HepG2 (cell line): ENCODE measurements around the gene PAXX. TPM values are rescaled to one million over a fixed set of nuclear protein-coding genes. Genes with fewer than 3 reads are reported as not detected.
A peak's percentile ranks its signal among the peaks of the same experiment; 100 is the strongest.

ENCODE experiments used
- ATF2 ChIP-seq: sonication (generic); formaldehyde crosslinking; IDR thresholded peaks from 2 replicates; pipeline ENCODE4 v1.4.0; 2020; ENCODE audit warnings: missing genetic modification reagents
- CREB1 ChIP-seq, 2 experiments: fragments of 450-650 bp in 1 of 2; IDR thresholded peaks; 2 replicates each; pipeline ENCODE4 v1.6.1; 2016 to 2017; ENCODE audit warnings: control low read depth in 1 of 2, mild to moderate bottlenecking in 1 of 2, missing compliant biosample characterization in 1 of 2, missing genetic modification characterization in 1 of 2
- E2F2 ChIP-seq: sonication (generic); formaldehyde crosslinking; IDR thresholded peaks from 2 replicates; pipeline ENCODE4 v1.4.0; 2020; ENCODE audit warnings: missing genetic modification reagents, borderline replicate concordance
- ELF3 ChIP-seq: IDR thresholded peaks from 2 replicates; pipeline ENCODE4 v1.6.1; 2016; ENCODE audit warnings: missing genetic modification reagents, missing compliant biosample characterization
- HMG20B ChIP-seq: conservative IDR thresholded peaks from 2 replicates; pipeline ENCODE4 v1.6.1; 2016; ENCODE audit warnings: missing genetic modification reagents, missing compliant biosample characterization
- MAZ ChIP-seq, 2 experiments: sonication (generic) in 1 of 2; formaldehyde crosslinking in 1 of 2; IDR thresholded peaks; 2 replicates each; pipeline versions ENCODE4 v1.5.0 to v1.6.1; 2012 to 2020; ENCODE audit warnings: low read depth in 2 of 2, mild to moderate bottlenecking in 2 of 2, borderline replicate concordance in 1 of 2, improper control_type of control experiment in 1 of 2, low read length in 1 of 2, missing genetic modification reagents in 1 of 2, moderate library complexity in 1 of 2
- MNT ChIP-seq: fragments of 450-650 bp; IDR thresholded peaks from 2 replicates; pipeline ENCODE4 v1.6.1; 2016
- NFYB ChIP-seq: sonication (generic); formaldehyde crosslinking; IDR thresholded peaks from 2 replicates; pipeline ENCODE4 v1.4.0; 2020; ENCODE audit warnings: missing genetic modification reagents
- PAWR ChIP-seq: sonication (generic); formaldehyde crosslinking; IDR thresholded peaks from 2 replicates; pipeline ENCODE4 v1.4.0; 2020; ENCODE audit warnings: missing genetic modification reagents, mild to moderate bottlenecking, borderline replicate concordance
- RELA ChIP-seq: sonication (generic); formaldehyde crosslinking; IDR thresholded peaks from 2 replicates; pipeline ENCODE4 v1.4.0; 2020; ENCODE audit warnings: missing genetic modification reagents
- SMC3 ChIP-seq: IDR thresholded peaks from 2 replicates; pipeline ENCODE4 v1.6.1; 2011; ENCODE audit warnings: low read length, improper control_type of control experiment
- TAF1 ChIP-seq: sonication (generic); formaldehyde crosslinking; IDR thresholded peaks from 2 replicates; pipeline ENCODE4 v1.4.0; 2020; ENCODE audit warnings: missing genetic modification reagents
- TEAD3 ChIP-seq: optimal IDR thresholded peaks from 2 replicates; pipeline ENCODE3; 2016; ENCODE audit warnings: borderline replicate concordance
- TOPORS ChIP-seq: sonication (generic); formaldehyde crosslinking; IDR thresholded peaks from 2 replicates; pipeline ENCODE4 v1.8.0; 2023; ENCODE audit warnings: mild to moderate bottlenecking, missing genetic modification reagents
- ZMYM4 ChIP-seq: sonication (generic); formaldehyde crosslinking; IDR thresholded peaks from 2 replicates; pipeline ENCODE4 v1.8.1; 2023; ENCODE audit warnings: mild to moderate bottlenecking, missing genetic modification reagents
- ZNF577 ChIP-seq: sonication (generic); formaldehyde crosslinking; IDR thresholded peaks from 2 replicates; pipeline ENCODE4 v1.4.0; 2020; ENCODE audit warnings: mild to moderate bottlenecking, low read depth, missing genetic modification reagents, borderline replicate concordance
- ZNF777 ChIP-seq: sonication (generic); formaldehyde crosslinking; IDR thresholded peaks from 2 replicates; pipeline ENCODE4 v1.4.0; 2020; ENCODE audit warnings: missing genetic modification reagents
- polyA plus RNA-seq, 8 experiments: library from polyadenylated mRNA; depleted of rRNA in 3 of 8; stranded (reverse) in 7 of 8; unstranded in 1 of 8; fragments of >200 nt; fragmentation: Illumina TruSeq in 4 of 8; extraction: Trizol in 4 of 8; gene quantifications; 2 replicates each; pipeline versions ENCODE4 v1.2.1 to v1.2.3, GENCODE V29; 2011 to 2016; ENCODE audit warnings: low read depth in 4 of 8, missing spikeins in 1 of 8, mixed read lengths in 1 of 8; ENCODE audit not compliant: insufficient read depth in 1 of 8
- total RNA-seq, 5 experiments: library from RNA; depleted of rRNA; stranded (reverse); fragments of >200 nt; fragmentation: Illumina TruSeq; extraction: Trizol; gene quantifications; 2 replicates each; pipeline ENCODE4 v1.2.3, GENCODE V29; 2016; ENCODE audit warnings: low read depth in 1 of 5
- TF ChIP-seq, protein P1 (sequence below): sonication (generic); formaldehyde crosslinking; IDR thresholded peaks from 2 replicates; pipeline ENCODE4 v1.5.0; 2020; ENCODE audit warnings: mild to moderate bottlenecking, missing genetic modification reagents, borderline replicate concordance
- TF ChIP-seq, protein P2 (sequence below): sonication (generic); formaldehyde crosslinking; IDR thresholded peaks from 2 replicates; pipeline ENCODE4 v1.5.0; 2020; ENCODE audit warnings: mild to moderate bottlenecking, missing genetic modification reagents

The PAXX gene
- total and polyA plus RNA-seq, 2 of the 13 experiments (the other 11 are each of a cell fraction or from before 2014, with no cell fraction given) = 14.0 to 31.9 TPM

- TF ChIP-seq, protein P1, sequence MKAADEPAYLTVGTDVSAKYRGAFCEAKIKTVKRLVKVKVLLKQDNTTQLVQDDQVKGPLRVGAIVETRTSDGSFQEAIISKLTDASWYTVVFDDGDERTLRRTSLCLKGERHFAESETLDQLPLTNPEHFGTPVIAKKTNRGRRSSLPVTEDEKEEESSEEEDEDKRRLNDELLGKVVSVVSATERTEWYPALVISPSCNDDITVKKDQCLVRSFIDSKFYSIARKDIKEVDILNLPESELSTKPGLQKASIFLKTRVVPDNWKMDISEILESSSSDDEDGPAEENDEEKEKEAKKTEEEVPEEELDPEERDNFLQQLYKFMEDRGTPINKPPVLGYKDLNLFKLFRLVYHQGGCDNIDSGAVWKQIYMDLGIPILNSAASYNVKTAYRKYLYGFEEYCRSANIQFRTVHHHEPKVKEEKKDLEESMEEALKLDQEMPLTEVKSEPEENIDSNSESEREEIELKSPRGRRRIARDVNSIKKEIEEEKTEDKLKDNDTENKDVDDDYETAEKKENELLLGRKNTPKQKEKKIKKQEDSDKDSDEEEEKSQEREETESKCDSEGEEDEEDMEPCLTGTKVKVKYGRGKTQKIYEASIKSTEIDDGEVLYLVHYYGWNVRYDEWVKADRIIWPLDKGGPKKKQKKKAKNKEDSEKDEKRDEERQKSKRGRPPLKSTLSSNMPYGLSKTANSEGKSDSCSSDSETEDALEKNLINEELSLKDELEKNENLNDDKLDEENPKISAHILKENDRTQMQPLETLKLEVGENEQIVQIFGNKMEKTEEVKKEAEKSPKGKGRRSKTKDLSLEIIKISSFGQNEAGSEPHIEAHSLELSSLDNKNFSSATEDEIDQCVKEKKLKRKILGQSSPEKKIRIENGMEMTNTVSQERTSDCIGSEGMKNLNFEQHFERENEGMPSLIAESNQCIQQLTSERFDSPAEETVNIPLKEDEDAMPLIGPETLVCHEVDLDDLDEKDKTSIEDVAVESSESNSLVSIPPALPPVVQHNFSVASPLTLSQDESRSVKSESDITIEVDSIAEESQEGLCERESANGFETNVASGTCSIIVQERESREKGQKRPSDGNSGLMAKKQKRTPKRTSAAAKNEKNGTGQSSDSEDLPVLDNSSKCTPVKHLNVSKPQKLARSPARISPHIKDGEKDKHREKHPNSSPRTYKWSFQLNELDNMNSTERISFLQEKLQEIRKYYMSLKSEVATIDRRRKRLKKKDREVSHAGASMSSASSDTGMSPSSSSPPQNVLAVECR = no peak
- no peak for TF ChIP-seq ZNF577
- no peak for TF ChIP-seq TOPORS (CRISPR knock-in tag)
- TF ChIP-seq CREB1 (IDR thresholded peaks at IDR 0.05) = no peak
- TF ChIP-seq CREB1 (CRISPR knock-in tag; IDR thresholded peaks at IDR 0.05) = no peak
- no peak for TF ChIP-seq TAF1 (CRISPR knock-in tag)
- no peak for TF ChIP-seq ZMYM4 (CRISPR knock-in tag)
- TF ChIP-seq PAWR (CRISPR knock-in tag) = no peak
- TF ChIP-seq E2F2 (CRISPR knock-in tag) = no peak
- TF ChIP-seq SMC3 = no peak
- TF ChIP-seq ZNF777 = peak; percentile 77
- no peak for TF ChIP-seq HMG20B (CRISPR knock-in tag)
- TF ChIP-seq ELF3 = no peak; the same call in 1 of the 2 replicates
- TF ChIP-seq MAZ (IDR thresholded peaks at IDR 0.05; ENCODE audit: borderline replicate concordance, low read depth, low read length) = no peak
- TF ChIP-seq MAZ (CRISPR knock-in tag; IDR thresholded peaks at IDR 0.05; ENCODE audit: low read depth) = 0 out of 2 replicates have a peak, but pooled peaks have one; percentile 19
- no peak for TF ChIP-seq MNT
- no peak for TF ChIP-seq RELA
- TF ChIP-seq ATF2 (CRISPR knock-in tag) = no peak
- no peak for TF ChIP-seq TEAD3 (CRISPR knock-in tag)
- TF ChIP-seq, protein P2, sequence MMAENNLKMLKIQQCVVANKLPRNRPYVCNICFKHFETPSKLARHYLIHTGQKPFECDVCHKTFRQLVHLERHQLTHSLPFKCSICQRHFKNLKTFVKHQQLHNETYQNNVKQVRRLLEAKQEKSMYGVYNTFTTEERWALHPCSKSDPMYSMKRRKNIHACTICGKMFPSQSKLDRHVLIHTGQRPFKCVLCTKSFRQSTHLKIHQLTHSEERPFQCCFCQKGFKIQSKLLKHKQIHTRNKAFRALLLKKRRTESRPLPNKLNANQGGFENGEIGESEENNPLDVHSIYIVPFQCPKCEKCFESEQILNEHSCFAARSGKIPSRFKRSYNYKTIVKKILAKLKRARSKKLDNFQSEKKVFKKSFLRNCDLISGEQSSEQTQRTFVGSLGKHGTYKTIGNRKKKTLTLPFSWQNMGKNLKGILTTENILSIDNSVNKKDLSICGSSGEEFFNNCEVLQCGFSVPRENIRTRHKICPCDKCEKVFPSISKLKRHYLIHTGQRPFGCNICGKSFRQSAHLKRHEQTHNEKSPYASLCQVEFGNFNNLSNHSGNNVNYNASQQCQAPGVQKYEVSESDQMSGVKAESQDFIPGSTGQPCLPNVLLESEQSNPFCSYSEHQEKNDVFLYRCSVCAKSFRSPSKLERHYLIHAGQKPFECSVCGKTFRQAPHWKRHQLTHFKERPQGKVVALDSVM (CRISPR knock-in tag) = no peak
- TF ChIP-seq NFYB (CRISPR knock-in tag) = no peak
Measured at GRCh38 chr9:136949239-136949816, 42.9 kb upstream of the PAXX start (continued).
